KMS-11 (cell line): ENCODE results near the gene ADAMTS17.

Experiments used
- H2AFZ ChIP-seq: fragments of 200-600 bp; sonication (generic); 2 replicates; pipeline ENCODE4 v1.6.1; 2016; ENCODE audit warnings: antibody characterized with exemption, mixed run types, low read depth
- H3K27ac ChIP-seq: fragments of 200-600 bp; sonication (generic); 2 replicates; pipeline ENCODE4 v1.6.1; 2016; ENCODE audit warnings: mild to moderate bottlenecking, mixed run types
- H3K27me3 ChIP-seq: fragments of 200-600 bp; sonication (generic); 2 replicates; pipeline ENCODE4 v1.6.1; 2017; ENCODE audit warnings: mild to moderate bottlenecking, low read depth, mixed run types, moderate library complexity; ENCODE audit not compliant: insufficient read depth
- H3K36me3 ChIP-seq: fragments of 200-600 bp; sonication (generic); 2 replicates; pipeline ENCODE4 v1.6.1; 2017; ENCODE audit warnings: mild to moderate bottlenecking, mixed run types; ENCODE audit not compliant: insufficient read depth
- H3K4me1 ChIP-seq: fragments of 200-600 bp; sonication (generic); 2 replicates; pipeline ENCODE4 v1.6.1; 2016; ENCODE audit warnings: mild to moderate bottlenecking, low read depth, mixed run types; ENCODE audit not compliant: poor library complexity, severe bottlenecking
- H3K4me2 ChIP-seq: fragments of 200-600 bp; sonication (generic); 2 replicates; pipeline ENCODE4 v1.7.0; 2016; ENCODE audit warnings: mild to moderate bottlenecking, mixed run types
- H3K4me3 ChIP-seq: fragments of 200-600 bp; sonication (generic); IDR thresholded peaks from 2 replicates; pipeline ENCODE4 v1.6.1; 2017; ENCODE audit warnings: low read depth, low read length, mixed read lengths; ENCODE audit not compliant: insufficient read depth
- H3K79me2 ChIP-seq: fragments of 200-600 bp; sonication (generic); 2 replicates; pipeline ENCODE4 v1.6.1; 2016; ENCODE audit warnings: low read depth, mixed run types; ENCODE audit not compliant: insufficient read depth
- H3K9ac ChIP-seq: fragments of 200-600 bp; sonication (generic); 2 replicates; pipeline ENCODE4 v1.6.1; 2016; ENCODE audit warnings: mild to moderate bottlenecking, mixed run types
- H4K20me1 ChIP-seq: fragments of 200-600 bp; sonication (generic); 2 replicates; pipeline ENCODE4 v1.6.1; 2016; ENCODE audit warnings: mild to moderate bottlenecking, mixed run types; ENCODE audit not compliant: insufficient read depth
- CTCF ChIP-seq: fragments of 200-600 bp; sonication (generic); conservative IDR thresholded peaks from 2 replicates; pipeline ENCODE4 v1.6.1; 2017; ENCODE audit warnings: low read depth, mild to moderate bottlenecking, antibody characterized with exemption, low read length, moderate library complexity, mixed read lengths

ADAMTS17 gene

DNA sequence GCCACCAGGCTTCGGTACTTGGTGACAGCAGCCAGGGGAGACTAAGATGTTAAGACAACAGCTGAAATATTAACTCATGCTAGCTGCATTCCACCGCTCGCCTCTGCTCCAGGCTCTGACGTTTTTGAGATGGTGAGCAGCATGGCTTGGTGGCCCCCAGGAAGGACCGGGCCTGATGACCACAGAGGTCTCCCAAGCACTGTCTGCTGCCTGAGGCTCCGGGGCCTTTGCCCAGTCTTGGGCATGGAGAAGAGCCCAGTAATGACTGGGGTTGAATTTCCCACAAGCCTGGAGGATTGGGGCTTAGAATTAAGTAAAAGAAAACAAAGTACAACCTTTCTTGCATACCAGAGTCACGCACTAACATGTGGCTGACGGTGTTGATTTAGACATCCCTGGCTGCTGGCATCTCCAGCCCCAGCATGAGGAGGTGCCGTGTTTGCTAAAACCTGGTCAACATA is 364.9 kb downstream of the ADAMTS17 start:
- Histone ChIP-seq H3K4me1 (no peaks in the 10 kb centered on the region), H4K20me1 (no peaks in the 10 kb centered on the region), H3K27ac (no peak overlapping the region), H3K4me2 (no peak overlapping the region), H3K79me2 (no peaks in the 10 kb centered on the region), H3K9ac (no peak overlapping the region), H2AFZ (no peak overlapping the region), H3K4me3 (no peak overlapping the region), H3K36me3 (no peaks in the 10 kb centered on the region), H3K27me3 (no peaks in the 10 kb centered on the region)
- no peak for TF ChIP-seq CTCF

DNA sequence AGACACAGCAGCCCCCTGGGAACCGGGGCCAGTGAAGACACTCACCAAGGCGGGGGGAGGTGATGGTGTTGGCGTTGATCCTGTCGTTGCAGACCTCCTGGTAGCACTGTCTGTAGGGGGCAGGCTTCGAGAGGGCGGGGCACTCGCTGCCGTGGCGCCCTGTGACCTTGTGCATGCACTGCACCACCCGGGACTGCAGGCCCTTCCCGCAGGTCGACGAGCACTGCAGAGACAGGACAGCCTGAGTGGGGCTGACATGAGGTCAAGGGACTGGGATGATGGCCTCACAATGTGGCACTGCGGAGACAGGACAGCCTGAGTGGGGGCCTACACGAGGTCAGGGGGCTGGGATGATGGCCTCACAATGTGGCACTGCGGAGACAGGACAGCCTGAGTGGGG is 365.8 kb downstream of the ADAMTS17 start:
- Histone ChIP-seq H3K79me2 (no peaks in the 10 kb centered on the region), H2AFZ (no peak overlapping the region), H3K36me3 (no peaks in the 10 kb centered on the region), H3K27ac (no peak overlapping the region), H3K4me3 (no peak overlapping the region), H3K9ac (no peak overlapping the region), H3K27me3 (no peaks in the 10 kb centered on the region), H3K4me2 (no peak overlapping the region), H4K20me1 (no peaks in the 10 kb centered on the region), H3K4me1 (no peaks in the 10 kb centered on the region)
- TF ChIP-seq CTCF = no peak

- no peak overlapping the region for H3K9ac ChIP-seq
- no peak overlapping the region for H3K27ac ChIP-seq
Measured at GRCh38 chr15:99974246-99974645, 367.5 kb downstream of the ADAMTS17 start.

DNA sequence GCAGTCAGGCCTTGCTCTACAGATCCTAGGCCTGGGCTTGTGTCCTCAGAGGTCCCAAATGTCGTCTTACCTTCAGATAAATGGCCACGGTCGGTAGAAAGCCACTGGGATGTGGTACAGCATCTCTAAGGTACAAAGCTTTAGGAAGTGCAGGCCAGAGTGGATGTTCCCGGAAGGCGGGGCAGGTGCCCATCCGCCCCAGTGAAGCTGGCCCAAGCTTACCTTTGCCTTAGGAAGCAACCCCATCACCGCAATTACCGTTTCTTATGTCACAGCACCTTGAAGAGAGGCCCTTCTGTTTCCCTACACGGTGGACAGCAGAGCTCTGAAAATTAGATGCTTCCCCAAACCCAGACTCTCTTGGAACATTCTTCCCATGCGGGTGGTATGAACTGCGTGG is 368.4 kb downstream of the ADAMTS17 start:
- Histone ChIP-seq H3K4me1 (no peaks in the 10 kb centered on the region), H3K36me3 (no peaks in the 10 kb centered on the region), H3K79me2 (no peaks in the 10 kb centered on the region), H3K27ac (no peak overlapping the region), H4K20me1 (no peaks in the 10 kb centered on the region), H3K4me2 (no peak overlapping the region), H3K9ac (no peak overlapping the region), H3K27me3 (no peaks in the 10 kb centered on the region), H3K4me3 (no peak overlapping the region), H2AFZ (no peak overlapping the region)
- no peak for TF ChIP-seq CTCF

More at GRCh38 chr15:99974246-99974645, 367.5 kb downstream of the ADAMTS17 start:
- no peak overlapping the region for H2AFZ ChIP-seq
- no peaks in the 10 kb centered on the region for H3K79me2 ChIP-seq
- no peak overlapping the region for H3K4me2 ChIP-seq
- no peaks in the 10 kb centered on the region for H3K36me3 ChIP-seq
- no peaks in the 10 kb centered on the region for H4K20me1 ChIP-seq
- no peak for TF ChIP-seq CTCF
- H3K27me3 ChIP-seq = no peaks in the 10 kb centered on the region
- H3K4me1 ChIP-seq = no peaks in the 10 kb centered on the region
- no peak overlapping the region for H3K4me3 ChIP-seq
